ENCODE results near the gene CDK6. TPM values are rescaled to one million over a fixed set of nuclear protein-coding genes. Genes with fewer than 3 reads are reported as not detected.
A peak's percentile ranks its signal among the peaks of the same experiment; 100 is the strongest.

The CDK6 gene
- polyA plus RNA-seq, 1 donor (not counting 4 experiments of a cell fraction or from before 2014, with no cell fraction given): 53.5 TPM

- peak; percentile 68 for DNase-seq (ENCODE audit: low read depth, low spot score)
- Histone ChIP-seq H2AFZ (ENCODE audit: control insufficient read depth, low read length) (peak overlapping the region; percentile 57), H4K20me1 (ENCODE audit: control insufficient read depth, extremely low read depth, insufficient read depth, low read length) (no peaks in the 10 kb centered on the region), H3K4me3 (ENCODE audit: control insufficient read depth in 2 of 3, extremely low read depth in 1 of 3, insufficient read depth in 2 of 3, low read depth in 1 of 3, low read length in 3 of 3) (no peak overlapping the region), H3K4me2 (ENCODE audit: control insufficient read depth, extremely low read depth, insufficient read depth, low read depth, low read length) (peak overlapping the region; percentile 50), H3K27me3 (ENCODE audit: control insufficient read depth, extremely low read depth, insufficient read depth, low read length) (no peaks in the 10 kb centered on the region), H3K9me1 (ENCODE audit: control insufficient read depth, extremely low read depth, insufficient read depth, low read length) (no peaks in the 10 kb centered on the region), H3K9me3 (ENCODE audit: control insufficient read depth, low read depth, low read length) (peaks cover under 1% of the 10 kb centered on the region), H3K36me3 (ENCODE audit: control insufficient read depth in 2 of 2, extremely low read depth in 1 of 2, insufficient read depth in 2 of 2, low read length in 2 of 2) (no peaks in the 10 kb centered on the region), H3K9ac (ENCODE audit: control insufficient read depth, extremely low read depth, insufficient read depth, low read length) (no peak overlapping the region), H3K79me2 (ENCODE audit: control insufficient read depth, insufficient read depth, low read length) (no peaks in the 10 kb centered on the region), H3K4me1 (ENCODE audit: control insufficient read depth, extremely low read depth, insufficient read depth, low read length) (peaks cover 22% of the 10 kb centered on the region), H3K27ac (ENCODE audit: control insufficient read depth, insufficient read depth, low read length) (peak overlapping the region; percentile 44)
- peak; percentile 96 for FAIRE-seq
- no peak for TF ChIP-seq CTCF (optimal IDR thresholded peaks at IDR 0.05 in 1 of 3, IDR thresholded peaks at IDR 0.05 in 1 of 3, conservative IDR thresholded peaks at IDR 0.05 in 1 of 3; ENCODE audit: extremely low read depth in 1 of 3, insufficient read depth in 2 of 3, low read length in 3 of 3)
- no peak for TF ChIP-seq EZH2 (IDR thresholded peaks at IDR 0.05; ENCODE audit: low read length)
- dilution Hi-C loops (cut with MboI; ENCODE audit: extremely low pct_ligation_motif_present, low sequenced_read_pairs): no loop called here
Measured at GRCh38 chr7:92875719-92876118, 39.3 kb upstream of the CDK6 start.

- no peaks in the 10 kb centered on the region for H3K79me2 ChIP-seq (ENCODE audit: control insufficient read depth, insufficient read depth, low read length)
- no peaks in the 10 kb centered on the region for H3K9me1 ChIP-seq (ENCODE audit: control insufficient read depth, extremely low read depth, insufficient read depth, low read length)
- H3K9me3 ChIP-seq (ENCODE audit: control insufficient read depth, low read depth, low read length): peaks cover 2% of the 10 kb centered on the region
- H4K20me1 ChIP-seq (ENCODE audit: control insufficient read depth, extremely low read depth, insufficient read depth, low read length): no peaks in the 10 kb centered on the region
- H3K4me1 ChIP-seq (ENCODE audit: control insufficient read depth, extremely low read depth, insufficient read depth, low read length): peaks cover 22% of the 10 kb centered on the region
- H3K9ac ChIP-seq (ENCODE audit: control insufficient read depth, extremely low read depth, insufficient read depth, low read length): no peak overlapping the region
- dilution Hi-C loops (cut with MboI; ENCODE audit: extremely low pct_ligation_motif_present, low sequenced_read_pairs): no loop called here
- no peak overlapping the region for H3K4me3 ChIP-seq (ENCODE audit: control insufficient read depth in 2 of 3, extremely low read depth in 1 of 3, insufficient read depth in 2 of 3, low read depth in 1 of 3, low read length in 3 of 3)
- peak overlapping the region; percentile 44 for H3K27ac ChIP-seq (ENCODE audit: control insufficient read depth, insufficient read depth, low read length)
- TF ChIP-seq EZH2 (IDR thresholded peaks at IDR 0.05; ENCODE audit: low read length) (no peak), CTCF (optimal IDR thresholded peaks at IDR 0.05 in 1 of 3, IDR thresholded peaks at IDR 0.05 in 1 of 3, conservative IDR thresholded peaks at IDR 0.05 in 1 of 3; ENCODE audit: extremely low read depth in 1 of 3, insufficient read depth in 2 of 3, low read length in 3 of 3) (no peak)
- H3K4me2 ChIP-seq (ENCODE audit: control insufficient read depth, extremely low read depth, insufficient read depth, low read depth, low read length): peak overlapping the region; percentile 50
- DNase-seq (ENCODE audit: low read depth, low spot score) (no peak), FAIRE-seq (no peak)
- no peaks in the 10 kb centered on the region for H3K27me3 ChIP-seq (ENCODE audit: control insufficient read depth, extremely low read depth, insufficient read depth, low read length)
- no peak overlapping the region for H2AFZ ChIP-seq (ENCODE audit: control insufficient read depth, low read length)
- H3K36me3 ChIP-seq (ENCODE audit: control insufficient read depth in 2 of 2, extremely low read depth in 1 of 2, insufficient read depth in 2 of 2, low read length in 2 of 2): no peaks in the 10 kb centered on the region
Measured at GRCh38 chr7:92875173-92875572, 38.8 kb upstream of the CDK6 start.

Data from keratinocyte (primary cell).